ENCODE measurements around the gene DAZAP1.

The DAZAP1 gene

DNA sequence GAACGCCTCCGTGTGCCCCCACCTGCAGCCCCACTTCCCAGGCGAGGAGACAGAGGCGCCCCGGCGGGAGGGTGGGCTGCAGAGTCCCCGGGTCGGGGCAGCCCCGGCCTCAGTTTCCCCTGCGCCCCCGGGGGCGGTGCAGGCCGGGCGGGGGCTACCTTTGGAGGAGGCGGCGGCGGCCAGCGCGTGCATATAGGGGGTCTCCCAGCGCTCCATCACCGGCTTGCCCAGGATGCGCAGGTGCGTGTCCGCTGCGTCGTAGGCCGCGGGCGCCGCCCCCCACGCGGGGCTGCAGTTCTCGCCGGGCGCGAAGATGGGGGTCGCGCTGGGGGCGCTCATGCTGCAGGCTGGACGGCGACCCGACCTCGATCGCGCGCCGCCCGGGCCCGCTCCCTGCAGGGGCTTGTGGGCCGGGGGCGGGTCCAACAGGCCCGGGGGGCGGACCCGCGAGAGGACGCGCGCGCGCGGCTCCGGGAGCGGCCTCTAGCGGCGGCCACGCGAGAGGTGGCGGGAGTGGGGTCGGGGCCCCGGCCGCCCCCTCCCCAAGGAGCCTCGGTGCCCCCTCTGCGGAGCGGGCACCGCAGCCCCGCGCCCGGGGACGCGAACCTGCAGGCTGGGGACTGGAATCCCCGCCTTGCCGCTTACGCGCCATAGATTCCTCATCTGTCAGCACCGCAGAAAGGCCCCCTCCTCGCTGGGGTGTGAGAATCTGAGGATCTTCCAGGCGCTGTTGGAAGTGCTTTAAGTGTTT lies 6.1 kb upstream of the DAZAP1 start, which contains the start of gene GAMT:
TSS of gene GAMT (minus strand) at position 405 of the 751 bp plus-strand sequence. CDS start at position 339, 66 bp downstream.
- Histone ChIP-seq H3K36me3 (ENCODE audit: control insufficient read depth in 1 of 2, insufficient read depth in 2 of 2, low read length in 2 of 2) (no peaks in the 10 kb centered on the region), H3K27ac (ENCODE audit: low read depth, low read length) (no peak within 1 kb of the TSS), H3K9me3 (ENCODE audit: control insufficient read depth in 1 of 2, low read length in 2 of 2) (no peaks in the 10 kb centered on the region), H3K27me3 (ENCODE audit: control insufficient read depth in 1 of 2, insufficient read depth in 2 of 2, low read length in 2 of 2) (peaks cover 9 to 44% of the 10 kb centered on the region in 2 donors), H3K4me3 (ENCODE audit: low read depth in 1 of 2, low read length in 2 of 2) (peak within 1 kb of the TSS; percentile 47 to 60), H3K9ac (ENCODE audit: low read depth in 1 of 2, low read length in 2 of 2) (peak within 1 kb of the TSS; percentile 18 to 25), H3K4me1 (ENCODE audit: control insufficient read depth in 1 of 2, insufficient read depth in 2 of 2, low read length in 2 of 2) (peaks cover 6 to 25% of the 10 kb centered on the region in 2 donors)

DNA sequence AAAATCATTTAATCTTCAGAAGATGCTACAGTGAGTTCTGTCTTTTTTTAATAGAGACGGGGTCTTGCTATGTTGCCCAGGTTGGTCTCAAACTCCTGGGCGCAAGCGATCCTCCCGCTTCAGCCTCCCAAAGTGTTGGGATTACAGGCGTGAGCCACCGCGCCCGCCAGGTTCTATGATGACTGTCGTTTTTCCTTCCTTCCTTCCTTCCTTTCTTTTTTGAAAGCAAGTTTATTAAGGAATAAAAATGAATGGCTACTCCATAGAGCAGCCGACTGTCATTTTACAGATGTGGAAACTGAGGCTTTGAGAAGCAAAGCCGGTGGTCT lies 5.5 kb upstream of the DAZAP1 start:
- Histone ChIP-seq H3K4me3 (ENCODE audit: low read depth in 1 of 2, low read length in 2 of 2) (peak overlapping the region in 1 of 2 donors; percentile 60), H3K36me3 (ENCODE audit: control insufficient read depth in 1 of 2, insufficient read depth in 2 of 2, low read length in 2 of 2) (no peaks in the 10 kb centered on the region), H3K9ac (ENCODE audit: low read depth in 1 of 2, low read length in 2 of 2) (no peak overlapping the region), H3K27ac (ENCODE audit: low read depth, low read length) (no peak overlapping the region), H3K27me3 (ENCODE audit: control insufficient read depth in 1 of 2, insufficient read depth in 2 of 2, low read length in 2 of 2) (peaks cover 9 to 42% of the 10 kb centered on the region in 2 donors), H3K9me3 (ENCODE audit: control insufficient read depth in 1 of 2, low read length in 2 of 2) (no peaks in the 10 kb centered on the region), H3K4me1 (ENCODE audit: control insufficient read depth in 1 of 2, insufficient read depth in 2 of 2, low read length in 2 of 2) (peaks cover 11 to 27% of the 10 kb centered on the region in 2 donors)

DNA sequence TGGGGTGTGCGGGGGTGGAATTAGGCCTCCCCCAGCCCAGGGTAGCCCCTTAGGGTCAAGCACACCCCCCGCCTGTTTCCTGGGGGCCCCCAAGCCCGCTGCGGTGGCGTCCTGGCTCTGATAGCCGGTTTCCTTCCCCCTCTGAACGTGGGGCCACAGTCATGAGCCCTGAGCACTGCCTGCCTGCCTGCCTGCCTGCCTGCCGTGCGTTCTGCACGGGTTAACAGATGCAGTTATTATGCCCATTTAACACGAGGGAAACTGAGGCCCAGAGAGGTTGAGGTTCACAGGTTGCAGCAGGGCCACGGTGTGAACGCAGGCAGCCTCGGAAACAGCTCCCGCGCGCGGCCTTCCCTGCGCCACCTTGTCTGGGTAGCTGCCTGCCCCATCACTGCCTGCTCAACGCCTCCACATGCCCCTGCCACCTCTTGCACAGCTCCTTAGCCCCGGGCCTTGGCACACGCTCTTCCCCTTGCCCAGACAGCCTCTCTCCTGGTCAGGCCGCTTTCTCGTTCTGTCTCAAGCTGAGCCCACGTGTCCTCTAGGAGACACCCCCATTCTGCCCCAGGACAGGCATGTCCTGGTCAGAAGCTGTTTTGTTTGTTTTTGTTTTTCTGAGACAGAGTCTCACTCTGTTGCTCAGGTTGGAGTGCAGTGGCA lies 4.8 kb upstream of the DAZAP1 start:
- Histone ChIP-seq H3K9me3 (ENCODE audit: control insufficient read depth in 1 of 2, low read length in 2 of 2) (no peaks in the 10 kb centered on the region), H3K27me3 (ENCODE audit: control insufficient read depth in 1 of 2, insufficient read depth in 2 of 2, low read length in 2 of 2) (peaks cover 9 to 36% of the 10 kb centered on the region in 2 donors), H3K4me1 (ENCODE audit: control insufficient read depth in 1 of 2, insufficient read depth in 2 of 2, low read length in 2 of 2) (peaks cover 12 to 21% of the 10 kb centered on the region in 2 donors), H3K9ac (ENCODE audit: low read depth in 1 of 2, low read length in 2 of 2) (no peak overlapping the region), H3K36me3 (ENCODE audit: control insufficient read depth in 1 of 2, insufficient read depth in 2 of 2, low read length in 2 of 2) (no peaks in the 10 kb centered on the region), H3K4me3 (ENCODE audit: low read depth in 1 of 2, low read length in 2 of 2) (no peak overlapping the region), H3K27ac (ENCODE audit: low read depth, low read length) (no peak overlapping the region)

DNA sequence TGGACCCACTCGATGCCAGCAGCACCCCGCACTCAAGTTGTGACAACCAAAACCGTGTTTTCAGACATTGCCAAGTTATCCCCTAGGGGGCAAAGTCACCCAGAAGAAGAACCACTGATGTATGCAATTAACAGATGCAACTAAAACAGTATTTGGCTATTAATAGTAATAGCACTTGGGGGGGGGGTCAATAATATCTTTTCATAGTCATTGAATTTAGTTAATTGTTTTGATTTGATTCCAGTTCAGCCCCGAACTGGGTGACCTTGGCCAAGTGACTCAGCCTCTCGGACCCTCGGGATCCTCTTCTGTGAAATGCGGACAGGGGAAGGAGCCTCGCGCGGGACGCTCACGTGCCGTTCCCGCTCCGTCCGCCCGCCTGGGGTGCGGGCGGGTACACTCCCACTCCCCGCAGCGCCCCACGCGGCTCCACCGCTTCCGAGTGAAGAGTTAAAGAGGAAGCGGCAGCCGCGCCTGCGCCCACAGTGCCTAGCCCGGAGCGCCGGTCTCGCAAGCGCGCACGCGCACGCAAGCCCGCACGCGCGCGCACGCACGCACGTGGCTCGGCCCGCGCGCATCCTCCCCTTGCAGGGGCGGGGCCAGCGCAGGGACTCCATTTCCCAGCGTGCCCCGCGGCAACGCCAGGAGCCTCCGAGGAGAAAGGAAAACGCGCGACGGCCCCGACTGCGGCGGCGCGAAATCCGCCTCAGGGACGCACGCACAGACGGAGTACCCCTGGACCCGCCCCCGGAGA lies 435 bp upstream of the DAZAP1 start:
- H3K27me3 ChIP-seq (ENCODE audit: control insufficient read depth in 1 of 2, insufficient read depth in 2 of 2, low read length in 2 of 2) = peaks cover 5 to 9% of the 10 kb centered on the region in 2 donors
- H3K36me3 ChIP-seq (ENCODE audit: control insufficient read depth in 1 of 2, insufficient read depth in 2 of 2, low read length in 2 of 2) = peaks cover 0 to 9% of the 10 kb centered on the region in 2 donors
- peak overlapping the region; percentile 39 to 60 for H3K9ac ChIP-seq (ENCODE audit: low read depth in 1 of 2, low read length in 2 of 2)
- peak overlapping the region; percentile 32 for H3K27ac ChIP-seq (ENCODE audit: low read depth, low read length)
- H3K4me3 ChIP-seq (ENCODE audit: low read depth in 1 of 2, low read length in 2 of 2) = peak overlapping the region; percentile 70 to 73
- H3K9me3 ChIP-seq (ENCODE audit: control insufficient read depth in 1 of 2, low read length in 2 of 2) = no peaks in the 10 kb centered on the region
- peaks cover 38 to 41% of the 10 kb centered on the region in 2 donors for H3K4me1 ChIP-seq (ENCODE audit: control insufficient read depth in 1 of 2, insufficient read depth in 2 of 2, low read length in 2 of 2)

DNA sequence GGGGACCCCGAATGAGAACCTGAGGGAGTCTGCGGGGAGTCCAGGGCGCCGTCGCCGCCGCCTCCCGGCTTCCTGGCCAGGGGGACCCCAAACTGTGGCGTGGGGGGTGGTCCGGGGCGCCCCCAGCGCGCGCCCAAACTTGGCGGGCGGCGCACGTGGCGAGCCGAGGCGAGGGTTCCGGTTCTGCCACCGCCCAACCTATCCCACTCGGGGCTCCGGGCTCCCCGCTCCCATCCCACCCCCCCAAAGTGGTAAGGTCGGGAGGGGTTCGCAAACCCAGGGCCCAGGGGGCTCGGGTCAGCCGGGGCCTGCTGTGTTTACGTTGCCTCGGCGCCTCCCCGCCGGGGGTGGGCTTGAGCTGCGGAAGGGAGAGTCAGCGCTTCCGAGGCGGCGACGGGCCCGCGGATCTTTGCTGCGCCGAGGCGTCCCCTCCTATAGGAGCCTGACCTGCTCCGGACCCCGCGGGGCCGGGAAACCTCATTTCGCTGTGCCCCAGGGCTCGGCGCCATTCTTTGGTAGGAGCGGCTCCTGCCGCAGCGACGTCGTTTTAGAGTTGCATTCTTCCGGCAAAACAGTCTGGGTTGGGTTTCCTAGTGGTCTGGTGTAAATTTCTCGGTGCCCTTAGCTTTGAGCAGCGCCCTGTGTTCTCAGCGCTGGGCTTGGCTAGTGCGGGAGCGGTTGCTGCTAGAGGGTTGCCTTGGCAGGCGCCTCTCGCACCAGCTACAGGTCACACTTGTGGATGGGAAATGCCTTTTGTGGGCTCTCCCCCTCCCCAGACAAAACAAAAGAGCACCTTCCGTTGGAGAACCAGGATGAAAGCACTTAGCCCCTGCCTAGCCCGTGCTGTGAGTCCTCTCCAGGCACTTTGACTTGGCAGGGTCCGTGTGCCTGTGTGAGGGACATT lies 1.2 kb downstream of the DAZAP1 start:
- Histone ChIP-seq H3K36me3 (ENCODE audit: control insufficient read depth in 1 of 2, insufficient read depth in 2 of 2, low read length in 2 of 2) (peaks cover 0 to 19% of the 10 kb centered on the region in 2 donors), H3K27me3 (ENCODE audit: control insufficient read depth in 1 of 2, insufficient read depth in 2 of 2, low read length in 2 of 2) (no peaks in the 10 kb centered on the region), H3K9ac (ENCODE audit: low read depth in 1 of 2, low read length in 2 of 2) (peak overlapping the region; percentile 72 to 81), H3K27ac (ENCODE audit: low read depth, low read length) (peak overlapping the region; percentile 87), H3K9me3 (ENCODE audit: control insufficient read depth in 1 of 2, low read length in 2 of 2) (no peaks in the 10 kb centered on the region), H3K4me1 (ENCODE audit: control insufficient read depth in 1 of 2, insufficient read depth in 2 of 2, low read length in 2 of 2) (peaks cover 41 to 52% of the 10 kb centered on the region in 2 donors), H3K4me3 (ENCODE audit: low read depth in 1 of 2, low read length in 2 of 2) (peak overlapping the region; percentile 74 to 86)

DNA sequence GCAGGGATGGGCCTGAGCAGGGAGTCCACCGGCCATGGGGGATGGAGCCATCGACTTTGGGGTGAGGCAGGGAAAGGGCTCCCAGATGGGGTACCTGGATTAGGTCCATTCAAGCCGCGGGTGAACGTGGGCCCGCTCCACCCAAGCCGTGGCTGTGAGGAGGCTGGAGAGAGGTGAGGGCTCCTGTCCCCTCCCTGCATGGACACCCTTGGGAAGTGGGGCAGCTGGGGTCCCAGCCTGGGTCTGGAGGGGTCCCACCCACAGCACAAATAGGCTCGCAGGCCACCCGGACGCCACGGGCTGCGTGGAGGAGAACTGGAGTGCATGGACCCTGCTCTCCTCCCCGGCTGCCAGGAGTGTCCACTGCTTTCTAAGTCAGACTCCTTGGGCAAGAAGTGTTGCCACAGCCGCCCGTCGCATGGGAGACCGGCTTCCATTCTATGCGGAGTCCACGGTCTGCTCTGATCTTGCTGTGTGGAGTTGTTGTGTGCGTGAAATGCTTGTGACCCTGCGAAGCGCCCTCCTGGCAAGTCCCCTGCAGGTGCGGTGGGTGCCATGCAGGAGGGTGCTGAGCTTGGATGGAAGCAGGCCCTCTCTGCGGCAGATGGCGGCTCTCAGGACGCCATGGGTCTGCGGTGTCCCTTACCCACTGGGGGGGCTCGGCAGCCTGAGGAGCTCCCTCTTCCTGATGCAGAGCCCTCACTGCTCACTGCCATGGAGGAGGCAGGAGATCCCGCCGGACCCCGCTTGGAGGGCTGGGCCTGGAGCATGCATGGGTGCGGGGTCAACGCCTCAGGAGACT lies 2.0 kb downstream of the DAZAP1 start:
- no peaks in the 10 kb centered on the region for H3K27me3 ChIP-seq (ENCODE audit: control insufficient read depth in 1 of 2, insufficient read depth in 2 of 2, low read length in 2 of 2)
- H3K36me3 ChIP-seq (ENCODE audit: control insufficient read depth in 1 of 2, insufficient read depth in 2 of 2, low read length in 2 of 2) = peaks cover 0 to 19% of the 10 kb centered on the region in 2 donors
- no peaks in the 10 kb centered on the region for H3K9me3 ChIP-seq (ENCODE audit: control insufficient read depth in 1 of 2, low read length in 2 of 2)
- H3K4me1 ChIP-seq (ENCODE audit: control insufficient read depth in 1 of 2, insufficient read depth in 2 of 2, low read length in 2 of 2) = peaks cover 41 to 52% of the 10 kb centered on the region in 2 donors
- peak overlapping the region; percentile 87 for H3K27ac ChIP-seq (ENCODE audit: low read depth, low read length)
- peak overlapping the region; percentile 72 to 81 for H3K9ac ChIP-seq (ENCODE audit: low read depth in 1 of 2, low read length in 2 of 2)
- peak overlapping the region; percentile 74 to 86 for H3K4me3 ChIP-seq (ENCODE audit: low read depth in 1 of 2, low read length in 2 of 2)

DNA sequence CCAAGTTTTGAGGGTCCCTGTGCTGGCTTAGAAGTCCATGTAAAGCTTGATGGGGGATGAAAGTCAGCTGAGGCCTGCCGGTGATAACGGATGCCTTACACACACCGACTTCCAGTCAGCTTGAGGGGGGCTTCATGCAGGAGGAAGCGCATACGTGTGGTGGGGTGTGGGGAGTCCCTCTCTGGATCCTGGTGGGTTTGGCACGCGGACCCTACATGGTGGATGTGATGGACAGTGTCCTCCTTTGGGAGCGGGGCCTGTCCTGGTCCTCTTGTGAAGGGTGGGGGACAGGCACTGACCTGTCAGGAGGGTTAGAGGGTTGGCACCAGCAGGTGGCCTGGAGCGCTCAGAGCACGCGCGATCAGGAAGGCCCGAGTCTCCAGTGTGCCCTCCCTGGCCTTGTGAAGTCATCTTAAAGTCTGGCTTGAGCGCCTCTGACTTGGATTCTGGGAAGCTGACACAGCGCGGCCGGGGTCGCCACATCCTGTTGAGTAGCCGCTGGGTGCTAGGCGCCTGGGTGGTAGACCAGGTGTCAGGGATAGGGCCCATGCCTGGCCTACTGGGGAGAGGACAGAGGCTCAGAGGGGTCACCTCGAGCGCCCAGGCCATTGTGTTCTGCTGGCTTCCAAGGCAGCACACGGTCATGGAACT lies 2.9 kb downstream of the DAZAP1 start:
- H3K4me3 ChIP-seq (ENCODE audit: low read depth in 1 of 2, low read length in 2 of 2) = peak overlapping the region; percentile 74 to 86

DNA sequence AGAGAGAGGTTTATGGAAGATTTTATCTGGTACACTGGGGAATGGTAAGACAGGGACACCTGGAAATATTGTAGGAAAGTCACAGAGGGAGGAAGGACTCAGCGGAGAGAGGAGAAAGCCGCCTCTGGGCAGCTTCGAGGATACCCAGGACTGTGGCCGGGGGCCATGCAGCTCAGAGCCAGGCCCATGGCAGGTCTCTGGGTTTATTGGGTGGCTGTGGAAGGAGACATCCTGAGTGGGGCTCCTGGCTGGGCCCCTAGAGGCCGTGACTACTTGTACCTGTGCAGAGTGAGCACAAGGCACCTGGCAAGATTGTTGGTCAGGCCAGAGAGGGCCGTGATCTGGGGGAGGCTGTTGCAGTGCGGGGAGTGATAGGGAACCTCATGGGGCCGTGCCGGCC lies 3.4 kb downstream of the DAZAP1 start:
- Histone ChIP-seq H3K27ac (ENCODE audit: low read depth, low read length) (no peak overlapping the region), H3K4me1 (ENCODE audit: control insufficient read depth in 1 of 2, insufficient read depth in 2 of 2, low read length in 2 of 2) (peaks cover 52 to 63% of the 10 kb centered on the region in 2 donors), H3K36me3 (ENCODE audit: control insufficient read depth in 1 of 2, insufficient read depth in 2 of 2, low read length in 2 of 2) (peaks cover 0 to 19% of the 10 kb centered on the region in 2 donors), H3K27me3 (ENCODE audit: control insufficient read depth in 1 of 2, insufficient read depth in 2 of 2, low read length in 2 of 2) (no peaks in the 10 kb centered on the region), H3K4me3 (ENCODE audit: low read depth in 1 of 2, low read length in 2 of 2) (peak overlapping the region in 1 of 2 donors; percentile 19), H3K9me3 (ENCODE audit: control insufficient read depth in 1 of 2, low read length in 2 of 2) (no peaks in the 10 kb centered on the region), H3K9ac (ENCODE audit: low read depth in 1 of 2, low read length in 2 of 2) (peak overlapping the region in 1 of 2 donors; percentile 18)

More for the DNA sequence above, 2.9 kb downstream of the DAZAP1 start:
- Histone ChIP-seq H3K27me3 (ENCODE audit: control insufficient read depth in 1 of 2, insufficient read depth in 2 of 2, low read length in 2 of 2) (no peaks in the 10 kb centered on the region), H3K9ac (ENCODE audit: low read depth in 1 of 2, low read length in 2 of 2) (peak overlapping the region; percentile 54 to 72), H3K9me3 (ENCODE audit: control insufficient read depth in 1 of 2, low read length in 2 of 2) (no peaks in the 10 kb centered on the region), H3K4me1 (ENCODE audit: control insufficient read depth in 1 of 2, insufficient read depth in 2 of 2, low read length in 2 of 2) (peaks cover 47 to 58% of the 10 kb centered on the region in 2 donors), H3K27ac (ENCODE audit: low read depth, low read length) (no peak overlapping the region), H3K36me3 (ENCODE audit: control insufficient read depth in 1 of 2, insufficient read depth in 2 of 2, low read length in 2 of 2) (peaks cover 0 to 19% of the 10 kb centered on the region in 2 donors)
